Activated naive CD8-positive, alpha-beta T cell treated with anti-CD3 and anti-CD28 coated beads, Interleukin-2, amount 10 ng/mL, durations not matched to agents 7 days and 5 days (primary cell): ENCODE measurements around the gene PODN. TPM values are rescaled to one million over a fixed set of nuclear protein-coding genes. Genes with fewer than 3 reads are reported as not detected.

Experiments
- ATAC-seq: fragments of 150-1000 bp; cut with Tn5 transposase; one replicate; pipeline ENCODE4 v1.10.0; 2021; ENCODE audit warnings: low read depth, moderate library complexity
- POLR2A ChIA-PET: fragments of 350-600 bp; sonication (Branson Sonifier 250); formaldehyde crosslinking; loops from one replicate; lab custom pipeline; 2021; ENCODE audit warnings: antibody characterized with exemption; lab: Charles Lee
- DNase-seq: peaks from one replicate; pipeline ENCODE4 v3.0.0; 2021
- H3K27ac Mint-ChIP-seq: one replicate; pipeline ENCODE4 v1.8.0; 2022; ENCODE audit warnings: mild to moderate bottlenecking, mixed read lengths
- H3K27me3 Mint-ChIP-seq: one replicate; pipeline ENCODE4 v1.8.0; 2022; ENCODE audit warnings: mild to moderate bottlenecking, moderate library complexity, mixed read lengths
- H3K36me3 Mint-ChIP-seq: one replicate; pipeline ENCODE4 v1.8.0; 2021; ENCODE audit warnings: mild to moderate bottlenecking, mixed read lengths
- H3K4me1 Mint-ChIP-seq: one replicate; pipeline ENCODE4 v1.8.0; 2021; ENCODE audit warnings: mixed read lengths
- H3K4me3 Mint-ChIP-seq: one replicate; pipeline ENCODE4 v1.8.0; 2022; ENCODE audit warnings: mild to moderate bottlenecking, moderate library complexity, mixed read lengths
- H3K9me3 Mint-ChIP-seq: one replicate; pipeline ENCODE4 v1.8.0; 2021; ENCODE audit warnings: mixed read lengths
- total RNA-seq, 2 experiments: library from RNA; stranded (reverse); gene quantifications; one replicate each; pipeline ENCODE4 v1.2.3, GENCODE V29; 2021

Gene PODN
- total RNA-seq, 2 experiments from 2014 or later, result 0.14 TPM; not detected in 1

- no peaks in the 10 kb centered on the region for H3K9me3 Mint-ChIP-seq
- no peak for DNase-seq
- no peaks in the 10 kb centered on the region for H3K36me3 Mint-ChIP-seq
- H3K4me3 Mint-ChIP-seq, result no peak overlapping the region
- no peaks in the 10 kb centered on the region for H3K4me1 Mint-ChIP-seq
- no peak for ATAC-seq
- no peaks in the 10 kb centered on the region for H3K27me3 Mint-ChIP-seq
- POLR2A ChIA-PET, result no interaction called here
- no peak overlapping the region for H3K27ac Mint-ChIP-seq
Observed at GRCh38 chr1:53092659-53093450, 30.8 kb downstream of the PODN start.

DNA sequence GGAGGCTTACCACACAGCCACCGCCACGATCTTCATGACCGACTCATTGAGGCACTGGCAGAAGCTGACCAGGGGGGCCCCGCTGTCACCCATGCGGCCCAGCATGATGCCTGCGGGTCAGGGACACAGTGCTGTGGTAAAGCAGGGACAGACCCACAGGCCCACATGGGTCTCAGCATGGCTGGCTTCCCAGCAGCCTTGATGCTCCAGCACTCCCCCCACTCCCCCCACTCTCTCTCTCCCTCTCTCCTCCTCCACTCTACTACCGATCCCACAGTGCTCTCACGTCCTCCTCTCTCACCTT lies 31.4 kb downstream of the PODN start:
- Mint-ChIP-seq H3K4me3 (no peak overlapping the region), H3K27ac (no peak overlapping the region), H3K27me3 (no peaks in the 10 kb centered on the region), H3K9me3 (no peaks in the 10 kb centered on the region), H3K4me1 (no peaks in the 10 kb centered on the region), H3K36me3 (no peaks in the 10 kb centered on the region)
- DNase-seq, result no peak
- ATAC-seq, result no peak
- POLR2A ChIA-PET, result no interaction called here

GRCh38 chr1:53093778-53094532 lies 31.9 kb downstream of the PODN start:
- POLR2A ChIA-PET, result no interaction called here
- Mint-ChIP-seq H3K4me3 (no peak overlapping the region), H3K27me3 (no peaks in the 10 kb centered on the region), H3K4me1 (no peaks in the 10 kb centered on the region), H3K27ac (no peak overlapping the region), H3K9me3 (no peaks in the 10 kb centered on the region), H3K36me3 (no peaks in the 10 kb centered on the region)
- ATAC-seq (no peak), DNase-seq (no peak)

GRCh38 chr1:53094533-53094919 lies 32.5 kb downstream of the PODN start:
- Mint-ChIP-seq H3K4me3 (no peak overlapping the region), H3K9me3 (no peaks in the 10 kb centered on the region), H3K4me1 (no peaks in the 10 kb centered on the region), H3K27ac (no peak overlapping the region), H3K36me3 (no peaks in the 10 kb centered on the region), H3K27me3 (no peaks in the 10 kb centered on the region)
- POLR2A ChIA-PET, result no interaction called here
- DNase-seq (no peak), ATAC-seq (no peak)

DNA sequence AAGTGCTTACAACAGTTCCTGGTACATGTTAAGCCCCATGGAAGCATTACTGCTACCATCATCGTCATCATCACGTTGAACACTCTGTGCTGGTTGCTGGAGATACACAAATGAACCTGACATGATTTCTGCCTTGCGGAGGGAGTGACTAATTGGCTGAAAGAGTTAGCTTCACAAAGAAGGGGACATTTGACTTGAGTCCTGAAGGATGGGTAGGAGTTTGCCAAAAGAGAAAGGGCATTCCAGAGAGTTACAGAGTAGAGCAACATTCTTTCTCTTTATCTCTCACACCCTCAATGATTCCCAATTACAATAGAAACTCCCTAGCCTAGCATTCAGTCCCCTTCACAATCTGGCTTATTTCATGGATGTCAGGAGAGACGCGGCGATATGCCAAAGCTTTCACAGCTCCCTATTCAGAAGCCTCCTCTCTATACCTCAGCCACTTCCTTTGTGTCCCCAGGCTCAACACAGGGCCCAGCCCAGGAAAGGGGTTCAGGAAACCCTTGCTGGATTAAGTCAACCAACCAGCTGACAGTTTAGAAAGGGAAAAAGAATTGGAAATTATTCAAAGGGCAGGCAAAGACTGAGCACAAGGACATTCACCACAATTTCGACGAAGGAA lies 42.4 kb downstream of the PODN start:
- H3K36me3 Mint-ChIP-seq, result no peaks in the 10 kb centered on the region
- POLR2A ChIA-PET, result no interaction called here

DNA sequence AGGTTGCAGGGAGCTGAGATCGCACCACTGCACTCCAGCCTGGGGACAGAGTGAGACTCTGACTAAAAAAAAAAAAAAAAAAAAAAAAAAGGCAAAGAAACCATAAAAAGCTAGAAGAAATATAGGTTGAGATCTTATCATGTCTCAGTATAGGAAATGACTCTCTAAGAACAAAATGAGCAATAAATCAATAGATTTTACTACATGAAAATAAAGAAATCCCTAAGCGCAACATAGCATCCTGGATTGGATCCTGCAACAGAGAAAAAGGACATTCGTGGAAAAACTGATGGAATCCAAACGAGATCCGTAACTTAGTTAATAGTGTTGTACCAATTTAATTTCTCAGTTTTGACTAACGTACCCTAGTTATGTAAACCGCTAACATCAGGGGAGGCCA lies 45.1 kb downstream of the PODN start:
- H3K9me3 Mint-ChIP-seq, result no peaks in the 10 kb centered on the region
- no peaks in the 10 kb centered on the region for H3K36me3 Mint-ChIP-seq
- no peak overlapping the region for H3K4me3 Mint-ChIP-seq
- H3K27me3 Mint-ChIP-seq, result peaks cover 2% of the 10 kb centered on the region
- ATAC-seq, result no peak
- no peak for DNase-seq
- POLR2A ChIA-PET, result no interaction called here
- no peak overlapping the region for H3K27ac Mint-ChIP-seq
- peaks cover 9% of the 10 kb centered on the region for H3K4me1 Mint-ChIP-seq

More for the DNA sequence above, 42.4 kb downstream of the PODN start:
- H3K4me1 Mint-ChIP-seq, result peaks cover 9% of the 10 kb centered on the region
- no peak overlapping the region for H3K4me3 Mint-ChIP-seq
- ATAC-seq (no peak), DNase-seq (no peak)
- no peak overlapping the region for H3K27ac Mint-ChIP-seq
- no peaks in the 10 kb centered on the region for H3K9me3 Mint-ChIP-seq
- peaks cover 2% of the 10 kb centered on the region for H3K27me3 Mint-ChIP-seq

DNA sequence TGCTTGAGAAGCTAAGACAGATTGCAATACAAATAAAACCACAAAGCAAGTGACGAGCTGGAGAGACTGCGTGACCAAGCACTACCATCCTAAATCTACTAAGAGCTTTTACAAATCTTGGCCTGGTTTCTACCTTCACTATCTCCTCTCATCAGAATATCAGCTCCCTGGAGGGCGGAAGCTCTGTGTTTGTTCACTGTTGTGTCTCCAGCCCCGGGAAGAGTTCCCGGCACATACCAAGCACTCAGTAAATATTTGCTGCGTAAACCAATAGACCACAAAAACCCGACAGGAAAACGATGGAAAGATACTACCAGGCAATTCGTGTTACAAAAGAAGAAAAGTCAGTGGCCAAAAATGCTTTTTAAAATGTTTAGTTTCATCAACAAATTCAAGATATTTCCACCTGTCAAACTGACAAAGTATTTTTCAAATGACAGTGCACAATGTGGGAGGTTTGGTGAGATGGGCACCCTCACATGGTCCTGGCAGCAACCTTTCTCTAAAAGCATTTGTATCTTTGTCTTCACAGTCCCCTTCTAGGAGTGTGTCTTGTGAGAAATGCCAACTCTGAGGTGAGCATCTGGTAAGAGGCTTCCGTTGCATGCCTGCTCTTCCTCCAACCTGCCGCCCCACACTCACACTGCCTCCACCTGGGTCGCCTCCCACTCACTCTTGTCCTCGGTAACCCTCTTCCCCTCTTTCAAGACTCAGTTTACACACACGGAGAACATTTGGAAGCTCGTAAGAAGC lies 45.7 kb downstream of the PODN start:
- Mint-ChIP-seq H3K36me3 (no peaks in the 10 kb centered on the region), H3K4me1 (peaks cover 9% of the 10 kb centered on the region), H3K27ac (no peak overlapping the region), H3K9me3 (no peaks in the 10 kb centered on the region), H3K4me3 (no peak overlapping the region), H3K27me3 (peaks cover 2% of the 10 kb centered on the region)
- DNase-seq (no peak), ATAC-seq (no peak)
- POLR2A ChIA-PET, result no interaction called here

- DNase-seq (no peak), ATAC-seq (no peak)
- H3K27me3 Mint-ChIP-seq, result peaks cover 2% of the 10 kb centered on the region
- H3K9me3 Mint-ChIP-seq, result no peaks in the 10 kb centered on the region
- POLR2A ChIA-PET, result no interaction called here
- no peak overlapping the region for H3K27ac Mint-ChIP-seq
- H3K4me3 Mint-ChIP-seq, result no peak overlapping the region
- H3K36me3 Mint-ChIP-seq, result no peaks in the 10 kb centered on the region
- H3K4me1 Mint-ChIP-seq, result peaks cover 9% of the 10 kb centered on the region
Observed at GRCh38 chr1:53108646-53109580, 46.9 kb downstream of the PODN start.

- Mint-ChIP-seq H3K27me3 (peaks cover 2% of the 10 kb centered on the region), H3K27ac (no peak overlapping the region), H3K9me3 (no peaks in the 10 kb centered on the region), H3K4me1 (peaks cover 9% of the 10 kb centered on the region), H3K36me3 (no peaks in the 10 kb centered on the region), H3K4me3 (no peak overlapping the region)
- ATAC-seq (no peak), DNase-seq (no peak)
- POLR2A ChIA-PET, result no interaction called here
Observed at GRCh38 chr1:53110370-53111072, 48.5 kb downstream of the PODN start.

DNA sequence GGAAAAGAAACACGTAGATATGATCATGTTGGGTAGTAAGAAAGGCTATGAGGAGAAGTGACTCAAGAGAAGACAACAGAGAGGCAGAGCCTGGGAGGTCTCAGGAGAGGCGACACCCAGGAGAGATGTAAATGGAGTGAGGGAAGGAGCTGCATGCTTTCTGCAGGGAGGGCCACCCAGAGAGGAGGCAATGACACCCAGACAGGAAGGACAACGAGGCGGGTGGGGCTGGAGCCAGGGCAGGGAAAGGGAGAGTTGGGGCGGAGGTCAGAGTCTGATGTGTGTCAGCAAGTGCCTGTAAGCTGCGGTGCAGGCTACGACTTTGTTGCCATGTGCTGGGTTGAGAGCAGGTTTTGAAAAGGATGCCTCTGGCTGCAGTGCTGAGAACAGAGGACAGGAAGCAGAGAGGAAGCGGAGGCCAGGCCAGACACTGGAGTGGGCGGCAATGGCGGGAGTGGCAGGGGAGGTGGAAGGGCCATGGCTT lies 49.1 kb downstream of the PODN start:
- Mint-ChIP-seq H3K4me3 (no peak overlapping the region), H3K27ac (no peak overlapping the region)

DNA sequence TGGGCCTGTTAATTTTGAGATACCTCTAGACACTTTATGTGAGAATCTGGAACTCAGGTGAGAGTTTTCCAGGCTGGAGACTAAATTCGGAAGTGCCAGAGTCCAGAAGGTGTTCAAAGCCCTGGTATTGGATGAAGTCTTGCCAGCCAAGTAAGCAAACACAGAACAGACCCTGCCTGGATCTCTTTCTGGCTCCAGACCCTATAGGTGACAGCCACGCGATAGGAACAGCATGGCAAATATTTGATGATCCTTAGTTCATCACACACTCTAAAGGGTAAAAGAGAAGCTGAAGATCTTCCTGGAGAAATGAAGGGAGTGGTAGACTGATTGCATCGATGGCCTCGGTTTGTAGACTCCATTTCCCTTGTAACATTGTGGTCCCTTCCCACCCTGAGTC lies 49.7 kb downstream of the PODN start:
- Mint-ChIP-seq H3K36me3 (no peaks in the 10 kb centered on the region), H3K9me3 (no peaks in the 10 kb centered on the region), H3K4me3 (no peak overlapping the region), H3K27ac (no peak overlapping the region), H3K4me1 (peaks cover 9% of the 10 kb centered on the region), H3K27me3 (peaks cover 2% of the 10 kb centered on the region)
- DNase-seq, result no peak
- no peak for ATAC-seq
- POLR2A ChIA-PET, result no interaction called here

More for the DNA sequence above, 49.1 kb downstream of the PODN start:
- peaks cover 2% of the 10 kb centered on the region for H3K27me3 Mint-ChIP-seq
- peaks cover 9% of the 10 kb centered on the region for H3K4me1 Mint-ChIP-seq
- H3K9me3 Mint-ChIP-seq, result no peaks in the 10 kb centered on the region
- no peaks in the 10 kb centered on the region for H3K36me3 Mint-ChIP-seq
- DNase-seq, result no peak
- POLR2A ChIA-PET, result no interaction called here
- ATAC-seq, result no peak

DNA sequence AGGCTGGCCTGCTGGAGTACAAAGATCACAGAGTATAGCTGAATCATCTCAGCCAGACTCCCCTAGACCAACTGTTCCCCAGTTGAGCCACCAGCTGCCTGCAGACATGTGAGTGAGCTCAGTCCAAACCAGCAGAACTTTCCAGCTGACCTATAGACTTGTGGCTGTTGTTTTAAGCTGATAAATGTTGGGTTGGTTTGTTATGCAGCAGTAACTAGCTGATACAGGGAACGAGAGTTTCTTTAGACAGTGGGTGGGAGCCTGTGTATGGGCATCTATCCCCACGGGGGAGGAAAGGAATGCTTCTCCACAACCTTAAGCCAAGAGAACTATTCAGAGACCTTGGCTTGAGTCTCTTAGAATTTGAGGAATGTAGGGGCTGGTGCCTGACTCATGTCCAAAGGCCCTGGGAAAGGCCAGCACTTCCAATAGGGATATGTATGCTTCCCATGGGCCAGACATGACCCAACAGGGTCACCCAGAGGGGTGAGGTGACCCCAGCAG lies 50.3 kb downstream of the PODN start:
- POLR2A ChIA-PET, result no interaction called here
- Mint-ChIP-seq H3K4me3 (no peak overlapping the region), H3K36me3 (no peaks in the 10 kb centered on the region), H3K9me3 (no peaks in the 10 kb centered on the region), H3K4me1 (peaks cover 8% of the 10 kb centered on the region), H3K27me3 (peaks cover 2% of the 10 kb centered on the region), H3K27ac (no peak overlapping the region)
- DNase-seq (no peak), ATAC-seq (no peak)
